GM12891 (cell line): ENCODE measurements around the gene DDAH2.

Experiments
- POLR2AphosphoS5 ChIP-seq: IDR thresholded peaks from 2 replicates; pipeline ENCODE4 v1.6.1; 2011; ENCODE audit warnings: low read depth, low read length, control low read depth
- SPI1 ChIP-seq: IDR thresholded peaks from 2 replicates; pipeline ENCODE4 v1.6.1; 2011; ENCODE audit warnings: low read depth, low read length, control low read depth

DNA sequence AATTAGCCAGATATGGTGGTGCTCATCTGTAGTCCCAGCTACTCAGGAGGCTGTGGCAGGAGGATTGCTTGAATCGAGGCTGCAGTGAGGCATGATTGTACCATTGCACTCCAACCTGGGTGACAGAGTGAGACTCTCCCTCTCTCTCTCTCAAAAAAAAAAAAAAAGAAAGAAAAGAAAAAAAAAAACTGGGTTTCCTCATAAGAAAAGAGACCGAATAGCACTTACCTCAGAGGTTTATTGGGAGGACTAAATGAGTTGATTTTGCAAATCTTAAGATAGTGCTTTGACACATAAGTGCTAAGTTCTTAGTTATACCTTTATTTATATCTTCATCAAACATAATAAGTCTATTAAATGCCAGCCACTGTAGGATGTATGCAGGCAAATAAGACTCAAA is 41.8 kb upstream of the DDAH2 start:
- TF ChIP-seq POLR2AphosphoS5 (no peak), SPI1 (no peak)
